GM12891 (cell line): ENCODE data around the gene RSPH10B2.
"Not testable (repeated sequence)": the region's sequence is repeated elsewhere in the genome, so short reads cannot be mapped to it uniquely, and the experiment has no call there.

Source experiments
- PAX5 ChIP-seq: IDR thresholded peaks from 2 replicates; pipeline ENCODE4 v1.6.1; 2011; ENCODE audit warnings: low read length, moderate library complexity, mild to moderate bottlenecking; ENCODE audit not compliant: insufficient read depth, severe bottlenecking
- POLR2A ChIP-seq: IDR thresholded peaks from 2 replicates; pipeline ENCODE4 v1.6.1; 2011; ENCODE audit warnings: low read depth, low read length, control low read depth
- POLR2AphosphoS5 ChIP-seq: IDR thresholded peaks from 2 replicates; pipeline ENCODE4 v1.6.1; 2011; ENCODE audit warnings: low read depth, low read length, control low read depth
- POU2F2 ChIP-seq: IDR thresholded peaks from 2 replicates; pipeline ENCODE4 v1.6.1; 2011; ENCODE audit warnings: low read depth, mild to moderate bottlenecking, control low read depth, low read length, moderate library complexity
- TAF1 ChIP-seq: IDR thresholded peaks from 2 replicates; pipeline ENCODE4 v1.6.1; 2011; ENCODE audit warnings: low read depth, low read length, control low read depth

- TF ChIP-seq POLR2A, TAF1, POLR2AphosphoS5, PAX5, POU2F2: not testable (repeated sequence)
Measured at GRCh38 chr7:6724351-6724750, 29.6 kb upstream of the RSPH10B2 start.
